GM21619 (cell line): ENCODE data around the gene CATSPER1.
"Not testable (repeated sequence)": the region's sequence is repeated elsewhere in the genome, so short reads cannot be mapped to it uniquely, and the experiment has no call there.

Experiments used
- ATAC-seq: cut with Tn5 transposase; IDR thresholded peaks from one replicate; pipeline ENCODE4 v1.9.1; 2021; ENCODE audit not compliant: unreplicated experiment

Gene CATSPER1

DNA sequence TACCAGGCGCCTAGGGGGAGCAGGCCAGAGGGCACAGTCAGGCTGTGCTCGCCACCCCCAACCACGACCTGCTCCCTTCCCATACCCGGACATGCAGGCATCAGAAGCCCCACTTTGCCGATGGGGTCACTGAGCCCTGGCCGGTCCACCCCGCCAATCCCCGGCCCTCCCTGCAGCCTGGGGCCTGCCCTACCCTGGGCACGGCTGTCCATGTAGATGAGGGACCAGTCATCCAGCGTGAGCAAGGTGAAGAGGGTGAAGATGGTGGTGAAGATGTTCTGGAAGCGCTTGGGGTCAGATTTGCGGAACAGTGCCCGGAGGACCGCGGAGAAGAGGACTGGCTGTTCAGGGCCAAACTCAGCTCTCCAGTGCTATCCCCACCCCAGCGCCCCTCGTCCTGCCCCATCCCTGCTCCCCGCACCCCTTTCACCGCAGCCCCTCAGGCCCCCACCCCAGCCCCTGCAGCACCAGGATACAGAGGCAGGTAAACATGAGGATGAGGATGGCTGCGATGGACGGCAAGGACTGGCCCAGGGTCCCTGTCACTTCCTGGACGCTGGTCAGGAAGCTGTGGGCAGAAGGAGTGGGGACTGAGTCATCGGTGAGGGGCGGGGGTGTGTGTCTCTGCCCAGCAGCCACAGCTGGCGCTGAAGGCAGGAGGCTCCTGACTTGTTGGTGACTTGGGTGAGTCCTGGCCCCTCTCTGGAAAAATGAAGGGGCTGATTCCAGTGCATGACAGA, 5.5 kb downstream of the CATSPER1 start:
- no peak for ATAC-seq

DNA sequence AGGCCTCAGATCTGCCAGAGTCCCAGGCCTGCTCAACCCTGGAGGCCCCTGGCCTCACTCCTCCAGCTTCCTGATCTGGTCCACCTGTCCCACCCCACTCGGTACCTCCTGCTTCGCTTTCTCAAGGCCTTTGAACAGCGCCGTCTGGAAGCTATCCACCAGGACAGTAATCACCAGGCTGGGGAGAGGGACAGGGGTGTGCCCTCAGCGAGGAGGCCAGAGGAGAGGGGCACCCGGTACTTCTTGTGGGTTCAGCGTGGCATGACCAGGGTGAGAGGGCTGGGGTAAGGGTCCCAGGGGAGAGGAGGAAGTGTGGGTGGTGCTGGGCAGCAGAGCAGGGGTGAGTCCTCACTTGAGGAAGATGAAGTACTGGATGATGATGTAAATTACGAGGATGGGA, 6.1 kb downstream of the CATSPER1 start:
- ATAC-seq = no peak

DNA sequence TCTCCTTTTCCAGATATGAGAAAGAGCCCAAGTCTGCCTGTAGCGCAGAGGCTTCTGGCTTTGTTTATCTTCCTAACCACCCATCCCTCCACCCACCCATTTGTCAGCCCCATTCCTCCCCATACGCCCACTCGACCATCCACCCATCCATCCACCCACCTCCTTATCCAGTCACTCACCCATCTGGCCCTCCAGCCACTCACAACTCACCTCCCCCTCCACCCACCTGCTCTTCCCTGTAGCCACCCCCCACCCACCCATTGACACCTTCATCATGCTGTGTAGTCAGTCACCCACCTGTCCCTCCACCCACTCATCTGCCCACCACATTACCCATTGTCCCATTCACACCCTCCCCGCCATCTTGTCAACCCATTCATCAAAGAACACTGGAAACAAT, 9.0 kb downstream of the CATSPER1 start:
- ATAC-seq = no peak

DNA sequence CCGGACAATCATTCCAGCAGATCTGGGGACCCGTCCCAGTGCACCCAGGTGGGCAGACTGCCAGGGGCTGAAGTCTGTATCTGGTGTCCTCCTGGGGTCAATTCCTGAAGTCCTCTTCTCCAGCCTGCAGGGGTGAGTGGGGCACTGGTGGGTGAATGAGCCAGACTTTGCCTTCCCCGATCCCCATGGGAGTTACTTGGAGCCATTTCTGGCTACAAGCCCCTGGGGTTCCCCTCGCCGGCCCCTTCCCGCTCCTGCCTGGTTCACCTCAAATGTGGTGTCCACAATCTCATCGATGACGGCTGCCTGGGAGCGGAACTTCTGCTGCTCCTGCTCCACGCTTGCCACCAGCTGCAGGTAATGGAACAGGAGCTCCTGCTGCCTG, 9.5 kb downstream of the CATSPER1 start:
- ATAC-seq = no peak

DNA sequence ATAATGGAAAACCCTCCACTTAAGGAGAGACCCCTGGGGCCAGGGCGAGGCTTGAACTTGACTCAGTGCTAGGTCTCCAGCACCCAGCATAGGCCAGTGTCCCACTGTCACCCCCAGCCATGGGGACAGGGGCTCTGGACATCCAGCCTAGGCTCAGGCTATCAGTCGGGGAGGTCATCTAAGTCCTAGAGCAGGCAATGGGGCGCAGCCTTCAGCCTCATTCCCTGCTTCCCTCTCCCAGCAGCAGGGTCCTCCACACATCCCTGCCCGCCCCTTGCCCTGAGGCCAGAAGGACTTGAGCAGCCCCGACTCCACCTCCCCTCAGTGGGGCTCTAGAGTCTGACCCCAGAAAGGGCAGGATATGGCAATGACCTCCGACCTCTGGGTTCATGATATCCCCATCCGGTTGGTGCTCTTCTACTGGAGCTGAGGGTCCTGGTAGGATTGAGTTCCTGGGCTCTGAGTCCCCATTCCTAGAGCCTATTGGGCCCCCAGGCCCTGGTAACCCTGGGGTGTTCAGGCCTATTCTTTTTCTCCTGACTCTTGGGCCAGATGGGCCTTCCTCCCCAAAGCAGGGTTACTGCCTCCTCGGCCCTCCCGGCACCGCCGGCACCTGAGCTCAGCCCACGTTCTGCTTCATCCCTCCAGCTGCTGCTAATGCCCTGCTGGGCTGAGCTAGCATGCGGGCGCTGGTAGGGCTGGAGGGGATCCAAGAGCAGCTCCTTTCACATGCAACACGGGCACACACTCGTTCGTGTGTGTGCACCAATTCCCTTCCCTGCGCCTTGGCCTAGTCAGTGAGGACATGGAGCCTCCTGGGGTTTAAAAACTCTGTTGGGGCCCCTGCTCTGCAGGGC, 10.1 kb downstream of the CATSPER1 start:
- no peak for ATAC-seq

DNA sequence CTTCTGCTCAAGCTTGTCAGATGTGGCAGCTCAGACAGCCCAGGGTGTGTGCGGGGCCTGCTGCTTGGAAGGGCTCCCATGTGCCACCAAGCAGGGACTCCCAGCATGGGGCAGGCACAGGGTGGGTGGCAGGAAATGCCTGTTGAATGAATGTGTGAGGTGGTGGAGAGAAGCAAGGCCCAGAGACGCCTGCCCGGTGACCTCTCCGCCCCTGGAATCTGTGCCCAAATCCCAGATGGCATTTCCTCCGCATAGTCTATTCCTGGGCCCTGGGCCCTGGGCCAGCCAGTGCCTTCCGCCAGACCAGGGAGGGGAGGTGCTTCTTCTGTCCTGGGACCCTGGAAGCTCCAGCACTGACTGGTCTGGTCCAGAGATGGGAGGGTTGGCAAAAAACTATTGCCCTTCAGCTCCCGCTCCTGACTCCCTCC, 10.8 kb downstream of the CATSPER1 start:
- no peak for ATAC-seq

DNA sequence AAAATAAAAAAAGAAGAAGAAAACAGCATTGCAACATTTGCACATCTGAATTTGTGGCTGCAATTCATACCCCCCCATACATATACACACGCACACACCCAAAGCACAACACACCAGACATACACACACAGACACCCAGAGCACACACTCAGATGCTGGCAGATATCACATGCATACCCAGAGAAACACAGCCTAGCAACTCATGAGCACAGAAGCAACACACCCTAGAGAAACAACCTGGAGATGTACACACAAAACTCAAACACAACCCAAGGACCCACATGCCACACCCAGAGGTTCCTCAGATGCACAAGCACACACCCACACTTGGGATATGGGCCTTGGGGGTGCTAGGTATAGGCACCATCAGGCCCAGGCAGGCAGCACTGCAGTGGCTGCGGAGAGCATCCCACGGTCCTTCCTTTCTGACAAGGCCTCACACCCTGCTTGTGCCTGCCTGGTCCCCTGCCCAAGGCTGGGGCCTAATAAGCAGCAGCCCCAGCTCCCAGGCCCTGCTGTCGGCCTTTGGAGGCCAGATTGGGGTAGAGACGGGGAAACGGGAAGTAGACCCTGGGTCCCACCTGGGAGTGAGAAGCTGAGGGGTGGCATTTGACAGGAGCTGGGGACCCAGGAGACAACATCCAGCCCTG, 11.3 kb downstream of the CATSPER1 start:
- ATAC-seq = no peak

DNA sequence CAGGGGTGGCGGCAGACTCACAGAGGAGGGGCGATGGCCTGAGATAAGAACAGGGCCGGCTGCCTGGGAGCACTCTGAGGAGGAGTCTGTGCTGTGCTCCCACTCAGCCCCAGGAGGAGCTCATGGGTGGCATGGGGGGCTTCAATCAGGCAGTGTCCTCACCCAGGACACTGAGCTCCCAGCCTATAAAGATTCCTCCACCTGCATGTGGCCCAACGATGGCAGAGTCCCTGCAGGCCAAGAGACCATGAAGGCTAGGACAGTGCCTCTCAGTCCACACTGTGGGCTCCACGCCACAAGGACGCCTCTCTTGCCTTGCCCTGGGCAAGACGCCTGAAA, 12.5 kb downstream of the CATSPER1 start:
- no peak for ATAC-seq

DNA sequence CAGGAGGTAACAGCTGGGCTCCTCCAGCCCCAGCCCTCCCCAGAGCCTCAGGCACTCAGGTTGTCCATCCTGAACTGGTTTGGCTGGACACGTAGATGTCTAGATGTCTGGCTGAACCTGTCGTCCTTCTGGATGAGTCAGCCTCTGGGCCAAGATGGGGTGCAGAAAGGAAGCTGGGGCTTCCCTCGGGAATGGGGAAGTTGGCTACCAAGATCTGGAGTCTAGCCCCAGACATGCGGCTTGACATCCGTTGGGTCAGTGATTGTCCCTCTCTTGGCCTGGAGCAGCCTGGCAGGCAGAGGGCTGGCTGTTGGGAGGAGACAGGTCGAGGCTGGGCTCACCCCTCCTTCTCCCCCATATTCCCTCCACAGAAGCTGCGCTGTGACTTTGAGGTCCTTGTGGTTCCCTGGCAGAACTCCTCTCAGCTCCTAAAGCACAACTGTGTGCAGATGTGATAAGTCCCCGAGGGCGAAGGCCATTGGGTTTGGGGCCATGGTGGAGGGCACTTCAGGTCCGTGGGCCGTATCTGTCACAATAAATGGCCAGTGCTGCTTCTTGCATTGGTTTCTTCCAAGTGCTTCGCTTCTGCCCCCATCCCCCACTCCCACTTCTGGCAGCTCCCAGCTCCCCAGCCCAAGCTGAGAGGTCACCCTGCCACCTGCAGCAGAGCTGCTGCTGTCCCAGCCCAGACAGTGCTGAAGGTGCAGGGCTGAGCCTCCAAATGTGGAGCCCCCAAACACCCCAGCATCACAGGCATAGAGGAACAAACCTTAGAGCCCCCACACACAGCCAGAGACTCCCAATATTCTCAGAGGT, 13.1 kb downstream of the CATSPER1 start:
- no peak for ATAC-seq

DNA sequence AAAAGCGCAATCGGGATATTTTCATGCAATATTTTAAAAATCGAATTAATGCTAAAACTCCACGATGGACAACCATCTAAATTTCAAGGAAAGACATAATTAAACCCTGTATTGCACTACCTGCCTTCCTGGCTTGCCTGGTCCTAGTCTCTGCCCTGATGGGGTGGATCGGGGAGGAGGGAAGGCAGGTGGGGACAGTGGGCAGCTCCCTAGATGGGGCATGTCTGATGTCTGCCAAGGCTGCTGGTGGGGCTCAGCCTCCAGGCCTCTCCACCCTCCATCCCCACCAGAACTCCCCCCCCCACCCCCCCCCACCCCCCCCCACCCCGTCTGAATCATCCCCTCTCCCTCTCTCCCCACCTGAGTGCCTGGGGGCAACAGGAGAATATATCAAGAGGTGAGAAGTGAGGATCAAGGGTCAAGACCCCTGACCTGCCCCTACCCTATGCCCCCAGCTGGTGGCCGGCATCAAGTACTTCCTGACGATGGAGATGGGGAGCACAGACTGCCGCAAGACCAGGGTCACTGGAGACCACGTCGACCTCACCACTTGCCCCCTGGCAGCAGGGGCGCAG, 13.8 kb downstream of the CATSPER1 start:
- no peak for ATAC-seq

DNA sequence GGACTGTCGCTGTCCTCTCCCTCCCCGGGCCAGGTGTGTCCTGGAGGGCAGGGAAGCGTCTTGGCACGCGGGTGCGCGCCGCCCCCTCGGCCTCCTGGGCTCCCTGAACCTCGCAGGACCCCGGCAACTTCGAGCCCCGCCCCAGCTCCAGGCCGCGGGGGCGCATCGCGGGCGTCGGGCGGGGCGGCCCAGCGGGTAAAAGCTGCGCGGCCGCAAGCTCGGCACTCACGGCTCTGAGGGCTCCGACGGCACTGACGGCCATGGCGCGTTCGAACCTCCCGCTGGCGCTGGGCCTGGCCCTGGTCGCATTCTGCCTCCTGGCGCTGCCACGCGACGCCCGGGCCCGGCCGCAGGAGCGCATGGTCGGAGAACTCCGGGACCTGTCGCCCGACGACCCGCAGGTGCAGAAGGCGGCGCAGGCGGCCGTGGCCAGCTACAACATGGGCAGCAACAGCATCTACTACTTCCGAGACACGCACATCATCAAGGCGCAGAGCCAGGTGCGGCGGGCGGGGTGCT, 14.4 kb downstream of the CATSPER1 start, which contains the start of gene CST6:
Gene CST6 (plus strand): TSS at position 224 of the 519 bp plus-strand sequence. CDS start 37 bp downstream, at position 261.
- ATAC-seq = no peak

DNA sequence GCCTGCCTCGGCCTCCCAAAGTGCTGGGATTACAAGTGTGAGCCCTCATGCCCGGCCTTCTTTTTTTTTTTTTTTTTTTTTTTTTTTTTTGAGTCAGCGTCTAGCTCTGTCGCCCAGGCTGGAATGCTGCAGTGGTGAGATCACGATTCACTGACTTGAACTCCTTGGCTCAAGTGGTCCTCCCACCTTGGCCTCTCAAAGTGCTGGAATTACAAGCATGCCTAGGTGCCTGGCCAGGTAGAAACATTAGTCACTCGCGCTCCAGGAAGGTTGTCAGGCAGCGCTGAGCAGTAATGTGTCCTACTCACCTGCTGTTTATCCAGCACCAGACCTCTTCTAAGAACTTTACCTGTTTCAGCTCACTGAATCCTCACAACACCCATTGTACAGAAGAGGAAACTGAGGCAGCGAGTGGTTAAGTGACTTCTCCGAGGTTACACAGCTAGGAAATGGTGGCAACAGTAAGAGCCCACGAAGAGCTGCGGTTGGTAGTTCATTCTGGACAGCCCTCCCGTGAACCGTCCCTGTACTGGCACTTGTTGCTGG, 15.0 kb downstream of the CATSPER1 start:
- no peak for ATAC-seq

DNA sequence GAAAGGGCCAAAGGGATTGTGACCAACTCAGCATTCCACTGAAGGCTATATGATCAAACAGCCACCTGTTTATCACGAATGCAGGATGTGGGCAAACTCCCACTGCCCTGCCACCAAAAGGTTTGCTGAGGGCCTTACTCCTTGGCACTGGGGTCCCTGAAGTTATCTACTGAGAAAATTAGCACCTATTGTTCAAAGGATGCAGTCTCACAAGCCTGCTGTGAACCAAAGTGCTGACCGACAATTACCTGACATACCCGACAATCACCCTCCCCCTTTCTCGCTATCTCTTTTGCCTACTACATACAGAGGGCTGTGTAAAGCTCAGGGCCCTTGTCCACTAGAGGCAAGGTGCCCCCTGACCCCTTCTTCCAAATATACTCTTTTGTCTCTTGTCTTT, 16.2 kb downstream of the CATSPER1 start:
- ATAC-seq = not testable (repeated sequence)

DNA sequence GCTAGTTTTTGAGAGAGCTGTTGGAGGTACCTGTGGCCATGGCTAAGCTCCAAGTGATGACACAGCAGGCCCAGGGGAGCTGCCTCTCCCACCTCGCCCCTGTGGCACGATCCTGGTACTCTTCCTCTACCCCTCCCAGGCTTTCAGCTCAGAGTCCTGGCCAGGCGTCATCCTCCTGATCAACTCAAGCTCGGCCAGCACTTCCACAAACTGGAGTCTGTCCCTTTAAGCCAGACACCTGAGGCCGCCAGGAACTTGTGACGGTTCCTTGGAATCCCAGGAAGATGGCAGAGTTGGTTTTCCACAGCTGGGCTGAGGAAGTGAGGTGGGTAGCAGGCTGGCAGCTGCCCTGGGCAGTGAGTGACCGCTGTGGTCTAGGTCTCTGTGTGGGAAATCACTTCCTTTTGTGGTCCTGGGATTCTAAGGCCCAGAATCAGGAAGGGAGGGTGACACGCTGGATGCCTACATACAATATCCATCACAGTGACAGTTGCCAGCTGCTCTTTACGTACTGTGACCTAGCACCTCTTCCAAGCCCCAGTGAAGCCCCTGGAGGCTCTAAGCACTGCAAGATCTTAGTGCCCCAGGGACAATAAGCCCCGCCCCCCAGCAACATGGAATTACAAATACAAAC, 17.7 kb downstream of the CATSPER1 start:
- ATAC-seq = no peak

DNA sequence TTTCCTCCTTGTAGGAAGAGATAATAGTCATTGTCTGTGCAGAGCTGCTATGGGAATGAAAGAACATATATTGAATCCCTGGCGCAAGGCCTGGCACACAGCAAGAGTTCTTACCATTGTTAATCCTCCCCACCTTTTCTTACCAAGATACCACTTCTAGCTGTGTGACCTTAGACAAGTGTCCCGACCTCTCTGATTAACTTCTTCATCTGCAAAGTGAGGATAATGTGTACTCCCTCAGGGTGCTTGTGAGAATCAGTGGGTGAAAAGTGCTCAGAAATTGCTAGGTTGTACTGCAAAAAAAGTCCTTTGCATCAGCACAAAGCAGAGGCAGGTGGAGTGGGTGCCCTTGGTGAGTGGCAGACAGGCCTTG, 18.2 kb downstream of the CATSPER1 start:
- no peak for ATAC-seq

DNA sequence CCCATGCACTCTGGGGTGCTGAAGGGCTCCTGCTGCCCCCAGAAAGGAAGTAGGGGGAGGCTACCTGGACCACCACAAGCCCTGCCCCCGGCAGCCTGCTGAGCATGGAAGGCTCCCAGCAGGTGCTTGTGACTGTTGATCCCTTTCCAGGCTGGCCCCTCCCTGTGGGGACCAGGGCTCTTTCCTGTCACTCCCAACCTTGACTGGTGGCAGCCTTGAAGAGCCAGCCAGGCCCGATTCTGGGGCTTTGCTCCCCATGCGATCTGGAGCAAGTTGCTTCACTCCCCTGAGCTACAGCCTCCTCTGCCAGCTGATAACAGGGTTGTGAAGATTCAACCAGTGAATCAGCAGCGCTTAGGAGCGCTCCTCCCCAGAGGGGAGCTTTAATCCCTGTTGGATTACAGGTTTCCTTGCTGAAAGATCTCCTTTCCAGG, 19.1 kb downstream of the CATSPER1 start:
- no peak for ATAC-seq

DNA sequence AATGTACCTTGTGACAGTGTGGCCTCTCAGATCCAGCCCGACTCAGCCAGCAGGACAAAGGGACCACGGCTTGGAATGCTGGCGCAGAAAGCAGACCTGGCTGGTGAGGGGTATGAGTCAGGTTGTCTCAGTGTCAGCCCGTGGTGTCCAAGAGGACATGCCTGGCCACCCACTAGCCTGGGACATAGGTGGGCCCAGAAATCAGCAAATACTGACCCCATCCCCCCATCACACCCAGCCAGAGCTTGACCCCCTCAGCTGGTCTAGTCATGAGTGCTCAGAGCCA, 19.4 kb downstream of the CATSPER1 start:
- ATAC-seq = no peak

DNA sequence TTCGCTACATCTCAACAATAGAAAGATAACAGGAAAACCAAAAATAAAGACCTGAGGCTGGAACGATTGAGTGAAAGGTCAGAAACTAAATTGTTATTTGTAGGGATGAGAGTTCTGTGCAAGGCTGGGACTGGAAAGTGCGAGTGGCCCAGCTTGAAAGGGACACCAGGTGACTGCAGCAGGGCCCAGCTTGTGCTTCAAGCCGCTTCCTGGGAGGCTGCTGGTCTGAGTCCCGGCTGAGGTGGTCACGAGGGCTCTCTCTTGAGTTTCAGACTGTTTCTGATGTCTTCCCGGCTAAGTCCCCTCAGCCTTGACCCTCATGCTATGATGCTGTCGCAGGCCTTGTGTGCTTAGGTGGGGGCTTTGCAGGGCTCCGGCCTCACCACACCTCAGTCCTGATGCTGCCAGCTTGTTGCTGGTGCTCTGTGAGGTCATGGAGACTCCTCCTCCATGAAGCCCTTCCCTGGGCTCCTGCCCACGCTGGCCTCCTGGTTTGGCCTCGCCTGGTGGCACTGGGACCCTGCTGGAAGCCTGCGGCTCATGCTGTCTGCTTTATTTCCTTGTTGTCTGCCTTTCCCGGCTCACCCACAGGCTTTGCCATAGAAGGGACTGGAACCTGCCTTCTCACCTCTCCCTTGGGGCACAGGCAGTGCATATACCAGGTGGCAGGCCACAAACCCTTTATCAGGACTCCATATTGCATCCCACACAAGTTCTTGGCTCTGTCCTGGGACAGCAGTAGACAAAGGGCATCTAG, 20.0 kb downstream of the CATSPER1 start:
- no peak for ATAC-seq

DNA sequence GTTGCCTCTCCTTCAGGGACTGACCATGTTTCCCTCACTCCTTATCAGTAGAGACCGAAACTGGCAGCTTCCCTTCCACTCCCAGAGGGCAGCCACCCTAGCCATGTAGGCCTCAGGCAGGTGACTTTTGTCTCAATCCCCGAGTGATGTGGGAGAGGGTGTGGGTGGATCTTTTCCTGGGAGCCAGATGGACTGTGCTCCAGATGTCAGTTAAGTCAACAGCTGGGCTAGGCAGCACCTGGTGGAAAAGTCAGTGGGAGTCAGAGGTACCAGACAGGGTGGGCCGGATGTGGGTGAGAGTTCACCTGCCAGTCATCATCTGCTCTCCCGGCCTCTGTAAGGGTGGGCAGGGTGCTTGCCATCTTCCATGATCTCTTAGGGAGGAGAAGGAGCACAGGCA, 22.1 kb downstream of the CATSPER1 start:
- no peak for ATAC-seq
